ENCODE results near the gene CYP2A6.

GRCh38 chr19:40799558-40800338, 50.5 kb downstream of the CYP2A6 start:
- TF ChIP-seq, protein P1, sequence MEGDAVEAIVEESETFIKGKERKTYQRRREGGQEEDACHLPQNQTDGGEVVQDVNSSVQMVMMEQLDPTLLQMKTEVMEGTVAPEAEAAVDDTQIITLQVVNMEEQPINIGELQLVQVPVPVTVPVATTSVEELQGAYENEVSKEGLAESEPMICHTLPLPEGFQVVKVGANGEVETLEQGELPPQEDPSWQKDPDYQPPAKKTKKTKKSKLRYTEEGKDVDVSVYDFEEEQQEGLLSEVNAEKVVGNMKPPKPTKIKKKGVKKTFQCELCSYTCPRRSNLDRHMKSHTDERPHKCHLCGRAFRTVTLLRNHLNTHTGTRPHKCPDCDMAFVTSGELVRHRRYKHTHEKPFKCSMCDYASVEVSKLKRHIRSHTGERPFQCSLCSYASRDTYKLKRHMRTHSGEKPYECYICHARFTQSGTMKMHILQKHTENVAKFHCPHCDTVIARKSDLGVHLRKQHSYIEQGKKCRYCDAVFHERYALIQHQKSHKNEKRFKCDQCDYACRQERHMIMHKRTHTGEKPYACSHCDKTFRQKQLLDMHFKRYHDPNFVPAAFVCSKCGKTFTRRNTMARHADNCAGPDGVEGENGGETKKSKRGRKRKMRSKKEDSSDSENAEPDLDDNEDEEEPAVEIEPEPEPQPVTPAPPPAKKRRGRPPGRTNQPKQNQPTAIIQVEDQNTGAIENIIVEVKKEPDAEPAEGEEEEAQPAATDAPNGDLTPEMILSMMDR (IDR thresholded peaks at IDR 0.05 in 8 of 11, conservative IDR thresholded peaks at IDR 0.05 in 3 of 11), result no peak
- TF ChIP-seq POLR2A (IDR thresholded peaks at IDR 0.05) (no peak), POLR2AphosphoS5 (IDR thresholded peaks at IDR 0.05) (peak; percentile 54 to 82 (median 77))
